OCI-LY3 (cell line): ENCODE results near the gene SH3TC2.

Source experiments
- CTCF ChIP-seq: fragments of 200-600, 300-600 bp; sonication (generic); IDR thresholded peaks from 2 replicates; pipeline ENCODE4 v1.5.1; 2014; ENCODE audit warnings: antibody characterized with exemption, low read length, low read depth
- EZH2phosphoT487 ChIP-seq: fragments of 200-600 bp; shearing (Covaris generic); IDR thresholded peaks from 2 replicates; pipeline ENCODE4 v1.6.1; 2018; ENCODE audit warnings: antibody characterized with exemption, mixed run types, low read depth

- TF ChIP-seq CTCF (no peak), EZH2phosphoT487 (no peak)
Observed at GRCh38 chr5:149006426-149006825, 56.4 kb downstream of the SH3TC2 start.
